WERI-Rb-1 (cell line): ENCODE measurements around the gene DENND1A.

Experiments used
- DNase-seq: peaks from one replicate; pipeline ENCODE4 v3.0.0-alpha.2; 2020
- H3K27ac ChIP-seq: fragments of 250-450 bp; sonication (Bioruptor Pico); 2 replicates; pipeline ENCODE4 v1.5.1; 2020; ENCODE audit warnings: mild to moderate bottlenecking, moderate library complexity
- H3K27me3 ChIP-seq: fragments of 250-450 bp; sonication (Bioruptor Pico); 2 replicates; pipeline ENCODE4 v1.5.1; 2021; ENCODE audit warnings: mild to moderate bottlenecking, low read depth, moderate library complexity; ENCODE audit not compliant: insufficient read depth, severe bottlenecking
- H3K36me3 ChIP-seq: fragments of 250-450 bp; sonication (Bioruptor Pico); 2 replicates; pipeline ENCODE4 v1.5.1; 2020; ENCODE audit warnings: mild to moderate bottlenecking, moderate library complexity
- H3K4me3 ChIP-seq: 2 replicates; pipeline ENCODE4 v1.5.1; 2011; ENCODE audit warnings: low read depth, mild to moderate bottlenecking, control low read depth, low read length
- H3K9me3 ChIP-seq: fragments of 250-450 bp; sonication (Bioruptor Pico); 2 replicates; pipeline ENCODE4 v1.5.1; 2021; ENCODE audit warnings: mild to moderate bottlenecking, moderate library complexity; ENCODE audit not compliant: severe bottlenecking
- TF ChIP-seq, protein P1 (sequence below): IDR thresholded peaks from 2 replicates; pipeline ENCODE4 v1.5.1; 2011; ENCODE audit warnings: low read depth, mild to moderate bottlenecking, control low read depth, inconsistent platforms, low read length

The DENND1A gene

DNA sequence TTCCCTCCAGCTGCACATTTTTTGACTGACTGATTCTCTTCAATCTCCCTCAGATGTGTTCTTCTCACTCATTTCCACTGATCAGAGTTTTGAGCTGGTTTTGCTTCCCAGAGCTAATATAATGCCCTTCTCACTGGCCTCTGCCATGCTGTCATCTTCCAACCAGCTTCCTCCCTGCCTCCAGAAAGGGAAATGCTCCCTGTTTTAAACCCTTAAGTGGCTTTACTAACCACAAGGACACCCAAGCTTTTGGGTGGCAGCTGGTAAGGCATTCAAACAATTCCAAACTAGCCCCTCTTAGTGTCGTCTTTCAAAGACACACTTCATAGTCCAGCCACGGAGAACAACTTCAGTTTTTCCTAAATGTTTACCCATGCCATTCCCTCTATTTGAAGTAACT lies 401.4 kb downstream of the DENND1A start:
- Histone ChIP-seq H3K36me3 (no peaks in the 10 kb centered on the region; the same call in 1 of the 2 replicates), H3K27ac (no peak overlapping the region), H3K9me3 (no peaks in the 10 kb centered on the region), H3K4me3 (no peak overlapping the region), H3K27me3 (no peaks in the 10 kb centered on the region)
- TF ChIP-seq, protein P1, sequence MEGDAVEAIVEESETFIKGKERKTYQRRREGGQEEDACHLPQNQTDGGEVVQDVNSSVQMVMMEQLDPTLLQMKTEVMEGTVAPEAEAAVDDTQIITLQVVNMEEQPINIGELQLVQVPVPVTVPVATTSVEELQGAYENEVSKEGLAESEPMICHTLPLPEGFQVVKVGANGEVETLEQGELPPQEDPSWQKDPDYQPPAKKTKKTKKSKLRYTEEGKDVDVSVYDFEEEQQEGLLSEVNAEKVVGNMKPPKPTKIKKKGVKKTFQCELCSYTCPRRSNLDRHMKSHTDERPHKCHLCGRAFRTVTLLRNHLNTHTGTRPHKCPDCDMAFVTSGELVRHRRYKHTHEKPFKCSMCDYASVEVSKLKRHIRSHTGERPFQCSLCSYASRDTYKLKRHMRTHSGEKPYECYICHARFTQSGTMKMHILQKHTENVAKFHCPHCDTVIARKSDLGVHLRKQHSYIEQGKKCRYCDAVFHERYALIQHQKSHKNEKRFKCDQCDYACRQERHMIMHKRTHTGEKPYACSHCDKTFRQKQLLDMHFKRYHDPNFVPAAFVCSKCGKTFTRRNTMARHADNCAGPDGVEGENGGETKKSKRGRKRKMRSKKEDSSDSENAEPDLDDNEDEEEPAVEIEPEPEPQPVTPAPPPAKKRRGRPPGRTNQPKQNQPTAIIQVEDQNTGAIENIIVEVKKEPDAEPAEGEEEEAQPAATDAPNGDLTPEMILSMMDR = no peak
- DNase-seq = no peak

DNA sequence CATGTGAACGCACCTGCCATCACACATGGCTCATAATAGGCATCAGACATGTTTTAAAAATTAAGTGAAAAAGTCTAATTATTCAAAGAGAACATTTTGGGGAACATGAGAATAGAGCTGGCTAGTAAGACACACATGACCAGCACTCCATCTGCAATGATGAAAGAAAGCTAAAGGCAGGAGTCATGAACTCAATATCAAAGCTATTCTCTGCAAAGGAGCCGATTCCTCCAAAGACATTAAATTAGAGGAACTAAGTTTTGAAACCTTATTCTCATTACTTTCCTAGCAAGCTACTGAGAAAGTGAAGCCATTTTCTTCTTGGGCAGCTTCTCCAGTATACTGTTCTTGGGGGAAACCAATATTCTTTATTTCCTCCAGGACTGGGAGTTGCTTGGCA lies 401.9 kb downstream of the DENND1A start:
- H3K9me3 ChIP-seq = no peaks in the 10 kb centered on the region
- DNase-seq = no peak
- H3K36me3 ChIP-seq = no peaks in the 10 kb centered on the region; the same call in 1 of the 2 replicates
- TF ChIP-seq, protein P1 = no peak
- H3K27me3 ChIP-seq = no peaks in the 10 kb centered on the region
- H3K27ac ChIP-seq = no peak overlapping the region
- H3K4me3 ChIP-seq = no peak overlapping the region

GRCh38 chr9:123525957-123526356 lies 404.0 kb downstream of the DENND1A start:
- Histone ChIP-seq H3K4me3 (no peak overlapping the region), H3K36me3 (no peaks in the 10 kb centered on the region; the same call in 1 of the 2 replicates), H3K27ac (no peak overlapping the region), H3K9me3 (no peaks in the 10 kb centered on the region), H3K27me3 (no peaks in the 10 kb centered on the region)
- no peak for DNase-seq
- TF ChIP-seq, protein P1 = no peak

DNA sequence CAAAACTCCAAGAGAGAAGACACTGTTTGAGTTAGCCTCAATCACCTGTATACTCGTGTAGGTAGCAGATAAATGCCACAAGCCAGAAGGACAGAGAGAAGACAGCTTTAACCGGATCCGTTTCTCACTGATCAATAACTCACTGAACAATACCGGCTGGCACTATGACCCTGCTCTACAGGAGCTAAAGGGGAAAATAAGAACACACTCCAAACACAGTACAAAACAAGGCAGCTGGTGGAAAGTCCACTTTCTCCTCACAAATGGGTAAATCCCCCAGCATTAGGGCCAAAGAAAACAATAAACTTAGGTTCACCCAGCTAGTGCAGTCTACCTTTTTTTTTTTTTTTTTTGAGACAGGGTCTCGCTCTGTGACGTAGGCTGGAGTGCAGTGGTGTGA lies 404.5 kb downstream of the DENND1A start:
- no peak for DNase-seq
- H3K4me3 ChIP-seq = no peak overlapping the region
- H3K27ac ChIP-seq = no peak overlapping the region
- H3K27me3 ChIP-seq = no peaks in the 10 kb centered on the region
- no peaks in the 10 kb centered on the region; the same call in 1 of the 2 replicates for H3K36me3 ChIP-seq
- TF ChIP-seq, protein P1 = no peak
- H3K9me3 ChIP-seq = no peaks in the 10 kb centered on the region

- Histone ChIP-seq H3K27ac (no peak overlapping the region), H3K27me3 (no peaks in the 10 kb centered on the region), H3K36me3 (no peaks in the 10 kb centered on the region; the same call in 1 of the 2 replicates), H3K4me3 (no peak overlapping the region), H3K9me3 (no peaks in the 10 kb centered on the region)
- TF ChIP-seq, protein P1 = no peak
- DNase-seq = no peak
Measured at GRCh38 chr9:123524866-123525265, 405.1 kb downstream of the DENND1A start.

DNA sequence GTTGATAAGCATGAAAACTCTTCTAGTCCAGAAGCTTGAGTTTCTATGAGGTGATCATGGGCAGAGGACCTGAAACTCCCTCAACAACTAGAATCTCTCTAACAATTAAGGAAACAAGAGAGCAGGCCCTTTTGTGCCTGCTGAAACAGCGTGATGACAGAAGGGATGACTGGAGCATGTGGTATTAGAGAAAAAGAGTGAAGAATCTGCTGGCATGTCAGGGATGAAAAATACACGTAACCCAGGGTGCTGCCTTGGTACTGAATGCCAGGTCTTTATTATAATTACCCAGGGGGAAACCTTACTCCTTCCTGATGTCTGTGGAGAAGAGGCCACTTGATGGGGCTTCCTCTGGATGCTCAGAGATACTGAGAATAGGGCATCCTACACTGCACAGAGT lies 406.1 kb downstream of the DENND1A start:
- Histone ChIP-seq H3K9me3 (no peaks in the 10 kb centered on the region), H3K27ac (no peak overlapping the region), H3K27me3 (no peaks in the 10 kb centered on the region), H3K36me3 (no peaks in the 10 kb centered on the region; the same call in 1 of the 2 replicates), H3K4me3 (no peak overlapping the region)
- TF ChIP-seq, protein P1 = no peak
- no peak for DNase-seq
